PC-3 (cell line): Measurements from ENCODE around the gene ANGPT4.

Source experiments
- EZH2 ChIP-seq: fragments of 300-600 bp; sonication (generic); IDR thresholded peaks from one replicate; pipeline ENCODE4 v1.6.1; 2017; ENCODE audit warnings: antibody characterized with exemption, mild to moderate bottlenecking, low read length; ENCODE audit not compliant: unreplicated experiment
- EZH2phosphoT487 ChIP-seq: fragments of 300-600 bp; sonication (generic); IDR thresholded peaks from 2 replicates; pipeline ENCODE4 v1.6.1; 2018; ENCODE audit warnings: mild to moderate bottlenecking, antibody characterized with exemption, low read length, borderline replicate concordance
- TF ChIP-seq, protein P1 (sequence below): fragments of 300-600 bp; sonication (generic); conservative IDR thresholded peaks from 2 replicates; pipeline ENCODE4 v1.5.1; 2017; ENCODE audit warnings: antibody characterized with exemption, low read depth, mild to moderate bottlenecking, low read length

DNA sequence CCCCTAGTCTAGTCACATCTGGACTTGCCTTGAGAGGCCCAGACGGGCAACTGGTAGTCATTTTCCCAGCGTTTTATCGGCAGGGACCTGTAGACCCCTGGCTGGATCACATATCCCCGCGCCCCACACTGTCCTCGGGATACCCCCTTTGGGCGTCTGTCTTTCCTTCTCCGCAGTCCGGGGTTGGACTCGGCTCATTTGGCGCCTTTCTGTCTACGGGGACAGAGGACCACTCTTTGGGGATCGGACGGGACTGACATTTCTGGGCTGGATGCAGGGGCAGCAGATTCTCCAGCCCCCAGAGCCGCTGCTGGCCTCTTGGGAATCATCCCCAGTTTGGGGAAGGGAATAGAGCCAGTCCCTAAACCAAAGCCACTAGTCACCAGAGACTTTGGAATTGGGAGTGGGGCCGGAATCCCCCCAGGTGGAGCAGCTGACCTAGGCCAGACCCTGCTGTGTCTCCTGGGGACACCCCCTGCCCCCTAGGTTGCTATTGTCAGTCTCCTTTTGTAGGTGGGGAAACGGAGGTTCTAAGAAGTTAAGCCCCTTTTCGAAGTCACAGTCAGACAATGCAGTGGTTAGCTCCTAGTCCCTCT, 81.9 kb downstream of the ANGPT4 start:
- TF ChIP-seq EZH2 (no peak), EZH2phosphoT487 (no peak)
- TF ChIP-seq, protein P1, sequence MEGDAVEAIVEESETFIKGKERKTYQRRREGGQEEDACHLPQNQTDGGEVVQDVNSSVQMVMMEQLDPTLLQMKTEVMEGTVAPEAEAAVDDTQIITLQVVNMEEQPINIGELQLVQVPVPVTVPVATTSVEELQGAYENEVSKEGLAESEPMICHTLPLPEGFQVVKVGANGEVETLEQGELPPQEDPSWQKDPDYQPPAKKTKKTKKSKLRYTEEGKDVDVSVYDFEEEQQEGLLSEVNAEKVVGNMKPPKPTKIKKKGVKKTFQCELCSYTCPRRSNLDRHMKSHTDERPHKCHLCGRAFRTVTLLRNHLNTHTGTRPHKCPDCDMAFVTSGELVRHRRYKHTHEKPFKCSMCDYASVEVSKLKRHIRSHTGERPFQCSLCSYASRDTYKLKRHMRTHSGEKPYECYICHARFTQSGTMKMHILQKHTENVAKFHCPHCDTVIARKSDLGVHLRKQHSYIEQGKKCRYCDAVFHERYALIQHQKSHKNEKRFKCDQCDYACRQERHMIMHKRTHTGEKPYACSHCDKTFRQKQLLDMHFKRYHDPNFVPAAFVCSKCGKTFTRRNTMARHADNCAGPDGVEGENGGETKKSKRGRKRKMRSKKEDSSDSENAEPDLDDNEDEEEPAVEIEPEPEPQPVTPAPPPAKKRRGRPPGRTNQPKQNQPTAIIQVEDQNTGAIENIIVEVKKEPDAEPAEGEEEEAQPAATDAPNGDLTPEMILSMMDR = no peak
